NCI-H510A treated with DMSO at 0.1 percent for 48 hours (cell line): ENCODE measurements around the gene FXYD5.

Experiments
- DNase-seq: peaks from one replicate; lab custom pipeline; 2025; lab: John Stamatoyannopoulos, UW

Gene FXYD5

GRCh38 chr19:35212241-35212640 is 57.7 kb downstream of the FXYD5 start:
- no peak for DNase-seq

GRCh38 chr19:35213663-35214632 is 59.4 kb downstream of the FXYD5 start:
- DNase-seq, result peak; percentile 31

- no peak for DNase-seq
Observed at GRCh38 chr19:35214766-35215422, 60.4 kb downstream of the FXYD5 start.

GRCh38 chr19:35216016-35216832 is 61.7 kb downstream of the FXYD5 start:
- DNase-seq, result no peak

GRCh38 chr19:35216833-35217648 is 62.5 kb downstream of the FXYD5 start:
- no peak for DNase-seq

- DNase-seq, result no peak
Observed at GRCh38 chr19:35217649-35217990, 63.1 kb downstream of the FXYD5 start.

GRCh38 chr19:35219008-35219407 is 64.5 kb downstream of the FXYD5 start:
- DNase-seq, result no peak
